Measurements from ENCODE around the gene NCAM1. TPM values are rescaled to one million over a fixed set of nuclear protein-coding genes. Genes with fewer than 3 reads are reported as not detected.

NCAM1 gene
- total and polyA plus RNA-seq, 2 donors (not counting 3 experiments of a cell fraction or from before 2014, with no cell fraction given), result 0.03 TPM; not detected in 1

DNA sequence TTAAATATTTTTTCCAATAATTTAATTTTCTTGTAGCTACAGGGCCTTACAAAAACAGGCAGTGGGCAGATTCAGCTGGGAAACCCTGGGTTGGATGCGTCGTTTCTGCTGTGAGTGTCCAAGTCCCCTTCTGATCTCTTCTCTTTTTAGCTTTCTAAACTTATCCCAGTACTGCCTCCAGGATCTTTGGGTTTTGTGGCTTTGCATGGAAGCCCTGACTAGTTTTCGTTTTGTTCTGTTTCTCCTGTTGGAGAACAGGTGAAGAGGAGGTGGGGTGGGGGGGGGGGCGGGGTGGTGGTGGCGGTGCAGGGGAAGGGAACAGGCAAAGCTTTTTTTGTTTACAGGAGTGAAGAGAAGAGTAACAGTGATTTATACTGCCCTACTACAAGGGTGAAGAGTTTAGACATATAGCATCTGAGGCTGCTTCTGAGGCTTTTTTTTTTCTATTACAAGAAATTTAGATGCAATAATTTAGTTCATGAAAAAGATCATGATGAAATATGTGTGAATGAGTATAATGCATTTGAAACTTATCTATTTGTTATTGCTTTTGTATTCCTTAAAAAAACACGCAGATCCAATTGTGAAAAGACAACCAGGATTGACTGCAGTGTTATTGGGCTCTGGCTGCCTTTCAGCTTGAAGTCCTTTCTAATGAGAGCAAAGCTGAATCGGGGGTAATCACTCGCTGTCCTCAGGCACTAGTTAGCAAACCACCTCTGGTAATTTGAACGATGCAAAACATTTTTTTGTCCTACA lies 142.9 kb downstream of the NCAM1 start:
- ChIA-PET POLR2A (no interaction called here), CTCF (no interaction called here)
- H3K9me3 ChIP-seq (replicated peaks; ENCODE audit: control insufficient read depth, insufficient read depth, low read length), result no peaks in the 10 kb centered on the region
- H3K36me3 ChIP-seq (ENCODE audit: control insufficient read depth in 2 of 2, extremely low read depth in 1 of 2, insufficient read depth in 2 of 2, low read length in 2 of 2), result no peaks in the 10 kb centered on the region
- TF ChIP-seq EZH2 (IDR thresholded peaks at IDR 0.05; ENCODE audit: borderline replicate concordance, low read depth, low read length, severe bottlenecking) (no peak), POLR2A (IDR thresholded peaks at IDR 0.05; ENCODE audit: low read depth, low read length) (no peak), POLR2AphosphoS5 (IDR thresholded peaks at IDR 0.05; ENCODE audit: insufficient read depth, low read depth, low read length) (no peak), JUN (IDR thresholded peaks at IDR 0.05; ENCODE audit: borderline replicate concordance, insufficient read depth, insufficient read length, low read depth) (no peak), FOS (IDR thresholded peaks at IDR 0.05; ENCODE audit: borderline replicate concordance, insufficient read depth, low read length) (no peak), MYC (IDR thresholded peaks at IDR 0.05; ENCODE audit: low read depth, low read length) (no peak), GATA2 (IDR thresholded peaks at IDR 0.05; ENCODE audit: insufficient read depth, insufficient read length, low read depth, low read length) (no peak)
- TF ChIP-seq, protein P1, sequence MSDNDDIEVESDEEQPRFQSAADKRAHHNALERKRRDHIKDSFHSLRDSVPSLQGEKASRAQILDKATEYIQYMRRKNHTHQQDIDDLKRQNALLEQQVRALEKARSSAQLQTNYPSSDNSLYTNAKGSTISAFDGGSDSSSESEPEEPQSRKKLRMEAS (IDR thresholded peaks at IDR 0.05; ENCODE audit: insufficient read depth, insufficient read length), result no peak
- TF ChIP-seq, protein P2, sequence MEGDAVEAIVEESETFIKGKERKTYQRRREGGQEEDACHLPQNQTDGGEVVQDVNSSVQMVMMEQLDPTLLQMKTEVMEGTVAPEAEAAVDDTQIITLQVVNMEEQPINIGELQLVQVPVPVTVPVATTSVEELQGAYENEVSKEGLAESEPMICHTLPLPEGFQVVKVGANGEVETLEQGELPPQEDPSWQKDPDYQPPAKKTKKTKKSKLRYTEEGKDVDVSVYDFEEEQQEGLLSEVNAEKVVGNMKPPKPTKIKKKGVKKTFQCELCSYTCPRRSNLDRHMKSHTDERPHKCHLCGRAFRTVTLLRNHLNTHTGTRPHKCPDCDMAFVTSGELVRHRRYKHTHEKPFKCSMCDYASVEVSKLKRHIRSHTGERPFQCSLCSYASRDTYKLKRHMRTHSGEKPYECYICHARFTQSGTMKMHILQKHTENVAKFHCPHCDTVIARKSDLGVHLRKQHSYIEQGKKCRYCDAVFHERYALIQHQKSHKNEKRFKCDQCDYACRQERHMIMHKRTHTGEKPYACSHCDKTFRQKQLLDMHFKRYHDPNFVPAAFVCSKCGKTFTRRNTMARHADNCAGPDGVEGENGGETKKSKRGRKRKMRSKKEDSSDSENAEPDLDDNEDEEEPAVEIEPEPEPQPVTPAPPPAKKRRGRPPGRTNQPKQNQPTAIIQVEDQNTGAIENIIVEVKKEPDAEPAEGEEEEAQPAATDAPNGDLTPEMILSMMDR (IDR thresholded peaks at IDR 0.05; ENCODE audit: extremely low read depth in 1 of 2, insufficient read depth in 1 of 2, low read depth in 1 of 2, low read length in 2 of 2), result no peak
- intact Hi-C loops (cut with micrococcal nuclease) (no loop called here), dilution Hi-C loops (cut with MboI; ENCODE audit: extremely low pct_ligation_motif_present, low sequenced_read_pairs) (no loop called here)
- H3K27ac ChIP-seq (ENCODE audit: insufficient read depth, low read depth, low read length), result no peak overlapping the region
- H3K9ac ChIP-seq (replicated peaks; ENCODE audit: extremely low read depth, insufficient read depth, low read length), result no peak overlapping the region
- H3K79me2 ChIP-seq (ENCODE audit: control insufficient read depth, insufficient read depth, low read length), result no peaks in the 10 kb centered on the region
- H3K27me3 ChIP-seq (ENCODE audit: control insufficient read depth in 2 of 2, insufficient read depth in 2 of 2, low read length in 2 of 2), result no peaks in the 10 kb centered on the region
- H4K20me1 ChIP-seq (replicated peaks; ENCODE audit: control insufficient read depth, extremely low read depth, insufficient read depth, low read length), result no peaks in the 10 kb centered on the region
- H3K4me1 ChIP-seq (ENCODE audit: control insufficient read depth, extremely low read depth, insufficient read depth, low read length), result no peaks in the 10 kb centered on the region
- BruUV-seq (replicated peaks), result no TSS peak
- no peaks in the 10 kb centered on the region for H3K9me1 ChIP-seq (replicated peaks; ENCODE audit: control insufficient read depth, extremely low read depth, insufficient read depth, low read length)
- no peak overlapping the region for H2AFZ ChIP-seq (ENCODE audit: low read depth, low read length)
- FAIRE-seq (no peak), DNase-seq (ENCODE audit: low read depth, low spot score) (no peak)
- H3K4me2 ChIP-seq (ENCODE audit: insufficient read depth, low read length), result no peak overlapping the region
- no peak overlapping the region for H3K4me3 ChIP-seq (replicated peaks in 1 of 3; ENCODE audit: insufficient read depth in 1 of 3, low read depth in 1 of 3, low read length in 3 of 3)

Data from endothelial cell of umbilical vein (primary cell).